IPS DF 6.9 (cell line): ENCODE data around the gene ANKRD13B.
"Not testable (repeated sequence)": the region's sequence is repeated elsewhere in the genome, so short reads cannot be mapped to it uniquely, and the experiment has no call there.

ENCODE experiments used
- DNase-seq: peaks from one replicate; pipeline ENCODE4 v3.0.0-alpha.2; 2013; ENCODE audit warnings: low read depth, low spot score
- H3K27ac ChIP-seq: one replicate; pipeline ENCODE4 v1.5.1; 2013; ENCODE audit warnings: low read length, control low read depth
- H3K27me3 ChIP-seq: 2 replicates; pipeline ENCODE4 v1.6.1; 2013; ENCODE audit warnings: mild to moderate bottlenecking, low read length; ENCODE audit not compliant: control insufficient read depth, insufficient read depth
- H3K36me3 ChIP-seq: 2 replicates; pipeline ENCODE4 v1.6.1; 2013; ENCODE audit warnings: low read length; ENCODE audit not compliant: control insufficient read depth, insufficient read depth
- H3K4me1 ChIP-seq: 2 replicates; pipeline ENCODE4 v1.6.1; 2013; ENCODE audit warnings: low read length; ENCODE audit not compliant: control insufficient read depth, insufficient read depth
- H3K4me3 ChIP-seq: 2 replicates; pipeline ENCODE4 v1.5.1; 2013; ENCODE audit warnings: mild to moderate bottlenecking, low read length
- H3K9me3 ChIP-seq: 2 replicates; pipeline ENCODE4 v1.6.1; 2013; ENCODE audit warnings: low read length, inconsistent platforms; ENCODE audit not compliant: control insufficient read depth, insufficient read depth
- WGBS: extraction: QIAGEN DNeasy Blood & Tissue Kit; methylation state at CpG from one replicate; pipeline ENCODE4 v1.1.7; 2013; ENCODE audit warnings: mixed read lengths, missing lambda C conversion rate; ENCODE audit not compliant: insufficient read length, insufficient coverage; 5-methylcytosine and 5-hydroxymethylcytosine counted together

Gene ANKRD13B

DNA sequence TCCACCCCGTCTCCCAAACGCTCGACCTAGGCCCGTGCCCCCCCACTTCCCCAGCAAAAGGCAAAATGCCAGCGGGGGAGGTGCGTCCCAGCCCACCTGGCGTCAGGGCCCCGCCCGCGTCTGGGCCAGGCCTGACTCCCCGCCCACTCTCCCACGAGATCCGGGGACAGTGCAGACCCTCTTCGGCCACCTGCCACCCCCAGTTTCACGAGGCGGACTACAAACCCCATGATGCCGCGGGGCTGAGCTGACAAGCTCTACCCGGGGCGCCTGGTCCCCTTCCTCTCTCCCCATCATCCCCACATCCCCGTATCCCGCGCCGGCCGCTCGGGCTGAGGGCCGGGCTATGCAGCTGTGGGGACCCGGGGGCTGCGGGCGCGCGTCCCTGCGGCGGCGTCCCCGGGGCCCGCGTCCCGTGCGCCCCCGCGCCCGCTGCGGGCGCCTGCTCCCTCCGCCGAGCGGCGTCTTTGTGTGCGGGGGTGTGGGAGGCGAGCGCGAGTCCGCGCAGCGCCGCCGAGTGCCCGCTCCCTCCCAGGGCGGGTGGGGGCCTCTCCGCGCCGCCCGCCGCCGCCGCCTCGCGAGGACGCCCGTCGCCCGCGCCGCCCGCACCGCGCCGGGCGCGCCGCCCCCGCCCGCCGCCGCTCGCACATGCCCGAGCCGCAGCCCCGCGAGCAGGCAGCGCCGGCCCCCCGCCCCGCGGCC lies at the start of gene ANKRD13B:
ANKRD13B (plus strand) TSS at position 283 of the 702 bp plus-strand sequence. CDS start 490 bp downstream, outside the sequence.
- peak within 1 kb of the TSS; percentile 65 for H3K4me3 ChIP-seq
- DNase-seq: no peak
- H3K27me3 ChIP-seq: no peaks in the 10 kb centered on the region
- no peaks in the 10 kb centered on the region for H3K36me3 ChIP-seq
- H3K9me3 ChIP-seq: no peaks in the 10 kb centered on the region
- peaks cover 30% of the 10 kb centered on the region for H3K4me1 ChIP-seq
- no peak within 1 kb of the TSS for H3K27ac ChIP-seq
- WGBS: no CpG with 5 or more reads among the region's 96 CpGs

DNA sequence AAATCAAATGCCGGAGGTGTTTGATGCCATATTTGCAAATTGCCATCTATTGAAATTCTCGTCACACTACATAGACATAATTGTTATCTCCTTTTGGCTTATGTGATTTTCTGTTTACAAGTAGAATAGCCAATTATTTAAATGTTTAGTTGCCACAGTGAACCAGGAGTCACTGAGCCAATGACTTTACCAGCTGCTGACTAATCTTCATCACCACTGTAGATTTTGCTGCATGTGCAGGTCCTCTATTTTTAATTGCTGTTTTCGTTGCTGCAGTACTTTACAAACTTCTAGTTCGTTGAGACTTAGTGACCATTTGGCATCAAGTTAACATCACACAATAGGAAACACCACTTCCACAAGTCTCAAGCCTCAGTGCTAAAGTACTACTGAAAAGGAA lies 48.9 kb upstream of the ANKRD13B start:
- no peak overlapping the region for H3K27ac ChIP-seq
- DNase-seq: no peak
- WGBS: no CpG with 5 or more reads among the region's 4 CpGs
- no peaks in the 10 kb centered on the region for H3K27me3 ChIP-seq
- H3K4me1 ChIP-seq: no peaks in the 10 kb centered on the region
- H3K9me3 ChIP-seq: no peaks in the 10 kb centered on the region
- peaks cover 6% of the 10 kb centered on the region; the same call in 1 of the 2 replicates for H3K36me3 ChIP-seq
- no peak overlapping the region for H3K4me3 ChIP-seq

DNA sequence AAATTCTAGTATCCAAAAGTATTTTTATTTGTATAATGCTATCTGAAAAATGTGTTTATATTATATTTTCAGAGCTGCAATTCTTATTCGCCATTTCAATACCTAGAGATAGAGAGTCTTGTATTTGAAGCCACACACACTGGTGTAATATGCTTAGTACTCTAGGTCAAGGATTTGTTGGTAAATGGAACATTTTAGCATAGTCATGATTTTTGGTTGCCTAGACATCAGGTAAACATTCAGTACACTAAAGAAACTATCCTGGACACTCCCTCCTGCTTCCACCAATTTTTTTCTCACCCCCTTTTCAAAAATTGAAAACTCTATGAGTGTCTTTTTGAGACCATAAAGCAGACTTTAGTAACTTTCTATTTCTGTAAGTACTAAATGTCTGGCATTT lies 46.8 kb upstream of the ANKRD13B start:
- H3K27me3 ChIP-seq: no peaks in the 10 kb centered on the region
- no peaks in the 10 kb centered on the region for H3K4me1 ChIP-seq
- no peak overlapping the region for H3K4me3 ChIP-seq
- H3K27ac ChIP-seq: no peak overlapping the region
- no peak for DNase-seq
- WGBS: no CpG with 5 or more reads among the region's 1 CpG
- H3K36me3 ChIP-seq: peaks cover 6% of the 10 kb centered on the region; the same call in 1 of the 2 replicates
- no peaks in the 10 kb centered on the region for H3K9me3 ChIP-seq

DNA sequence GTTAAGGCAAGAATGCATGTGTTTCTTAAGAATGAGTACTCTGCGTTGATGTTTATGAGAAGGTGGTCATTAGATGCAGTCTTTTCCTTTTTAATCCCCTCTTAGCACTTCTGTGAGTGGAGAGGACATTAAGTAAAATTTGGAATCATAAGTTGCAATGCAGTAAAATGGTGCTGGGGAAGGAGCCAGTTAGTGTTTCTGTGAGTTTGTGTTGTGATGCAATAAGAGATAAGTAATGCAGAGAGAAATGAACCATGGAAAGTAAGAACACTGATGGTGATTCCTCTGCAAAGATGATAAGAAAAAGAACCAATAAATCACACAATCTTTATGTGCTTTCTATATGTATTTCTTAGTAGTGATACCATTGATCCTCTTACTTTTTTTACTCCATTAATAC lies 46.1 kb upstream of the ANKRD13B start:
- no peaks in the 10 kb centered on the region for H3K9me3 ChIP-seq
- no CpG with 5 or more reads among the region's 1 CpG for WGBS
- no peaks in the 10 kb centered on the region for H3K4me1 ChIP-seq
- DNase-seq: no peak
- H3K27ac ChIP-seq: no peak overlapping the region
- H3K27me3 ChIP-seq: no peaks in the 10 kb centered on the region
- peaks cover 6% of the 10 kb centered on the region; the same call in 1 of the 2 replicates for H3K36me3 ChIP-seq
- H3K4me3 ChIP-seq: no peak overlapping the region

DNA sequence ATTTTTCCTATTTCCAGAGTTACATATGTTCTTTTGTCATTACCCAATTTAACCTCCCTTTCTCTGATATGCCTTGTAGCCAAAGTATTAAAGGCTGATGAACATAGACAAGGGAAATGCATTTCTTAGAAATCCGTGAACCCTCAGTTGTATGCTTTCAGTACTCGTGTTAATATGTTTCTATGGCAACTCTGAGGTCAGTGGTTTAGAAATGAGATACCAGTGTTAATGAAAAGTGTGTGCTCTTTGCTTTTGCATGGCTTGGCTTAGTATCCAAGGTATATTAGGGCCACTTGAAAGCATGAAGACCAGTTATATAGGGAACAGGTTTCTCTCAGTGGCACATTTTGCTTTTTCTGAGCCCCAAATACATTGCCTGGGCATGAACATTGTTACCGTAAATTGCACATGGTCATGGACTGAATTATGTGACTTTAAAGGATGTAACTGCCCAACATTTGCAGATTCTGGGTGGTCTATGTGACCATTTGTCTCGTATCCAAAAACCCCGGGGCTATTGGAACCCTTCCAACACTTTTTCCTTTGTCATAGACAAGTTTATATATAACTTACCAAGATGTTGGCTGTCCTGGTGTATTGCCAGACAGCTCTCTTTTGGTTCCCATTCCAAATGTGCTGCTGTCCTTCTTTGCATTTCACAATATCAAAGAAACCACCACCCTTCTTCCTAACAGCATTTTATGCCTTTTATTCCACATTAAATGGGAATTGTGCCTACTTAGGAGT lies 43.6 kb upstream of the ANKRD13B start:
- Histone ChIP-seq H3K9me3 (no peaks in the 10 kb centered on the region), H3K27ac (no peak overlapping the region), H3K27me3 (no peaks in the 10 kb centered on the region), H3K4me1 (no peaks in the 10 kb centered on the region; the same call in 1 of the 2 replicates), H3K4me3 (no peak overlapping the region), H3K36me3 (no peaks in the 10 kb centered on the region)
- DNase-seq: no peak
- no CpG with 5 or more reads among the region's 5 CpGs for WGBS

DNA sequence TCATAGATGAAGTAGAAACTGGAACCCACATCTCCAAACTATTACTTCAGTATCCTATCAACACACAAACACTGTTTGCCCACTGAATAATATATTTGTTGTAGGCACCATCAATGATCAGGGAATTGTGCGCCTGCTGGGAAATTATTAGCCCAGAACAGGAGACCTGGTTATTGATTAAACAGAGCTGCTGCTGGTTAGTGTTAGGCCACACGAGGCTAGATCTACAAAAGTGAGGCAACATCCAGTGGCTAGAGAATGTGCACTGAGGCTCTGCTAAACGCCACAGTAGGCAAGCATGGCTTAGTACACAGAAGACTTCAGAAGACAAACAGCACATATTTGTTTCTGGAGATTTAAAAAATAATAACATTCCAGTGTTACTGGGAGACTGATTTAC lies 37.1 kb upstream of the ANKRD13B start:
- Histone ChIP-seq H3K27me3 (no peaks in the 10 kb centered on the region), H3K9me3 (no peaks in the 10 kb centered on the region), H3K4me3 (no peak overlapping the region), H3K27ac (no peak overlapping the region), H3K4me1 (no peaks in the 10 kb centered on the region; the same call in 1 of the 2 replicates), H3K36me3 (no peaks in the 10 kb centered on the region)
- no peak for DNase-seq
- no CpG with 5 or more reads among the region's 3 CpGs for WGBS

DNA sequence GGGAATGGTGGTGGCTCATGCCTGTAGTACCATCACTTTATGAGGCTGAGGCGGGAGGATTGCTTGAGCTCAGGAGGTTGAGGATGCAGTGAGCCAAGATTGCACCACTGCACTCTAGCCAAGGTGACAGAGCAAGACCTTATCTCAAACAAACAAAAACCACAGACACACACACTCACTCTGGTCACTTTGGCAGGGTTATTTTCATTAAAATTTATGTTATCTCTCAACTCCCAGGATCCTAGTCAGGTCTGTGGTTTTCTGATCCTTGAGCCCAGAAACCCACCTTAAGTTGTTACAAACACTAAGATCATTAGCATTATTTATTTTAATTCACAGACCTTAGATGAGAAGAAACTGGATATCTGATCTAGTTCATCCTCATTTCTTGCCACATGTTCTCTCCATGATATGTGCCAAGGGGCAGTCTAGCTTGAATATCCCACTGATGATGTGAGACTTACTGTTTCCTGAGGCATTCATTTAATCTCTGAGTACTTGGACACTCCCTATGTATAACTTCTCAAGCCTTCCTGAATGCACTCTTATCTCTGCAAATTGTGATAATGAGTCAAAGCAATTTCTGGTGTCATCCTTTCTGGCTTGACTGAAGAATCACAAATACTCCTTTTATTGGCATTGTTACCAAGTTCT lies 35.7 kb upstream of the ANKRD13B start:
- no peak overlapping the region for H3K27ac ChIP-seq
- no peaks in the 10 kb centered on the region for H3K9me3 ChIP-seq
- H3K4me1 ChIP-seq: no peaks in the 10 kb centered on the region; the same call in 1 of the 2 replicates
- no peaks in the 10 kb centered on the region for H3K36me3 ChIP-seq
- no peaks in the 10 kb centered on the region for H3K27me3 ChIP-seq
- WGBS: no CpG with 5 or more reads among the region's 1 CpG
- no peak overlapping the region for H3K4me3 ChIP-seq
- no peak for DNase-seq

DNA sequence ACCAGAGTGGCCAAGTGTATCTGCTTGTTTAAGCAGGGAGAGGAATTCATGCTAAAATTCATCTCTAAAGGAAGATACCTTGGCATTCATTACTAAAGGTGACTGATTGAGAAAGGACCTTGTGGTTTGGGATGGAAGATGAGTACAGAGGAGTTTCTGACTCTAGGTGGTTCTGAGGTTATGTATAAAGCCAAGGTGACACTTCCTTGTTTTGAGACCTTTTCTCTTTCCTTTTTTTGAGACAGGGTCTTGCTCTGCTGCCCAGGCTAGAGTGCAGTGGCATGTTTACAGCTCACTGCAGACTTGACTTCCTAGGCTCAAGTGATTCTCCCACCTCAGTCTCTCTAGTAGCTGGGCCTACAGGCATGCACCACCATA lies 35.2 kb upstream of the ANKRD13B start:
- DNase-seq: no peak

DNA sequence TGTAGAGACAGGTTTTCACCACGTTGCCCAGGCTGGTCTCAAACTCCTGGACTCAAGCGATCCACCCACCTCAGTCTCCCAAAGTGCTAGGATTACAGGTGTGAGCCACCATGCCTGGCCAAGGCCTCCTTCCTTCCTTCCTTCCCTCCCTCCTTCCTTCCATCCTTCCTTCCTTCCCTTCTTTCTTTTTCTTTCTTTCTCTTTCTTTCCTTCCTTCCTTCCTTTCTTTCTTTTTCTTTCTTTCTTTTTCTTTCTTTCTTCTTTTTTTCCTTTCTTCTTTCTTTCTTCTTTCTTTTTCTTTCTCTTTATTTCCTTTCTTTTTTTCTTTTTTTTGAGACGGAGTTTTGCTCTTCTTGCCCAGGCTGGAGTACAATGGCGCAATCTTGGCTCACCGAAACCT lies 34.8 kb upstream of the ANKRD13B start:
- no CpG with 5 or more reads among the region's 5 CpGs for WGBS
- H3K36me3 ChIP-seq, H3K4me3 ChIP-seq, H3K4me1 ChIP-seq, H3K27me3 ChIP-seq, DNase-seq, H3K9me3 ChIP-seq, H3K27ac ChIP-seq: not testable (repeated sequence)

More for the DNA sequence above, 35.2 kb upstream of the ANKRD13B start:
- Histone ChIP-seq H3K4me3 (no peak overlapping the region), H3K36me3 (no peaks in the 10 kb centered on the region), H3K27me3 (no peaks in the 10 kb centered on the region), H3K9me3 (no peaks in the 10 kb centered on the region), H3K27ac (no peak overlapping the region), H3K4me1 (no peaks in the 10 kb centered on the region; the same call in 1 of the 2 replicates)

DNA sequence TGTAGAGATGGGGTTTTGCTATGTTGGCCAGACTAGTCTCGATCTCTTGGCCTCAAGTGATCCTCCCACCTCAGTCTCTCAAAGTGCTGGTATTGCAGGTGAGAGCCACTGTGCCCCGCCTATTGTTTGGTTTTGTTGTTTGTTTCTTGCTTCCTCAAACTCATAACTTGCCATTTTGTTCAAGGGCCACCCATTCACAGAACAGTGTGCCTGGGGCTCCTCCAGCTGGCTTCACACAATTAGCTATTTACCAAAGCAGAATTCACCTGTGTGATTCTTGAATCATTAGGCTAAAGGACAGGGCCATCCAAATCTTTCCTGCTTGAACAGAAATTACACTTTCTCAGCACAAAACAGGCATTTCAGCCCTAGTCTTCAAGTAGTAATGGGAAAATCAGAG lies 33.3 kb upstream of the ANKRD13B start:
- no peak for DNase-seq
- H3K9me3 ChIP-seq: no peaks in the 10 kb centered on the region
- no peaks in the 10 kb centered on the region for H3K27me3 ChIP-seq
- no peaks in the 10 kb centered on the region for H3K4me1 ChIP-seq
- no peak overlapping the region for H3K4me3 ChIP-seq
- no peak overlapping the region for H3K27ac ChIP-seq
- no CpG with 5 or more reads among the region's 2 CpGs for WGBS
- no peaks in the 10 kb centered on the region for H3K36me3 ChIP-seq
